Retina (tissue), 1 donor: ENCODE data around the gene TFPI.
"Not testable (repeated sequence)": the region's sequence is repeated elsewhere in the genome, so short reads cannot be mapped to it uniquely, and the experiment has no call there.

Source experiments
- DNase-seq: peaks from one replicate; pipeline ENCODE4 v3.0.0-alpha.2; 2016

The TFPI gene

GRCh38 chr2:187552828-187553681, 1.2 kb downstream of the TFPI start:
- no peak for DNase-seq

DNA sequence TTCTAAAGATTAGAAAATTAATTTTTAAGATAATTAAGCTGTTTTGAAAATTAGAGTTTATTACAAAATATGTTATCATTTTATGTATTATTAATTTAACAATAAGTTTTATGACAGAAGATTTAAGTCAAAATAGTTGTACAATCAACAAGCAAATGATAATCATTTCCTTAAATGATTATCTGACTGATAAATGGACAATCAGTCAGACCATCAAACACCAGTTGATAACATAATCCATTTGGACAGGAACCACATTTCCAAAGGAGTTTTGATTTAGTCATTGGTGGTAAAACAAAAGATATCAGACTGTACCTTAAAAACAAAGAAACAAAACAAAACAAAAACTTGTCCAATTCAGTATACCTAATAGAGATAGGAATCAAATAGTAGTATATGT, 1.9 kb downstream of the TFPI start:
- no peak for DNase-seq

DNA sequence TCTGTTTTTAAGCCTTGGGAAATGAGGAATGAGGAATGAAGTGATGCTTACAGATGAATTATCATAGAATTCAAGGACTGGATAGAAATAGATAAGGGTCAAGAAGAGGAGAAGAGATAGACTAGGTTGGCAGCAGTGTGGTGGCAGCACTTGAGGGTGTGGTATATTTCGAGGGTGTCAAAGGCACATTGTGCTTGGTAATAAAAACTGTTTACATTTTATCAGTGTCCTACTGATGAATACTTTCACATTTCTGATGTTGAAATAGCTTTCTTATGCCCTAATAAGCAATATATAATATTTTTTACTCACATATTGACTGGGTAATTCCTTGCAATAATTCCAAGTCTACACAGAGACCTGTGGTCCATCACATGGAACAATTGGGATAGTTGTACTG, 3.4 kb downstream of the TFPI start:
- no peak for DNase-seq

DNA sequence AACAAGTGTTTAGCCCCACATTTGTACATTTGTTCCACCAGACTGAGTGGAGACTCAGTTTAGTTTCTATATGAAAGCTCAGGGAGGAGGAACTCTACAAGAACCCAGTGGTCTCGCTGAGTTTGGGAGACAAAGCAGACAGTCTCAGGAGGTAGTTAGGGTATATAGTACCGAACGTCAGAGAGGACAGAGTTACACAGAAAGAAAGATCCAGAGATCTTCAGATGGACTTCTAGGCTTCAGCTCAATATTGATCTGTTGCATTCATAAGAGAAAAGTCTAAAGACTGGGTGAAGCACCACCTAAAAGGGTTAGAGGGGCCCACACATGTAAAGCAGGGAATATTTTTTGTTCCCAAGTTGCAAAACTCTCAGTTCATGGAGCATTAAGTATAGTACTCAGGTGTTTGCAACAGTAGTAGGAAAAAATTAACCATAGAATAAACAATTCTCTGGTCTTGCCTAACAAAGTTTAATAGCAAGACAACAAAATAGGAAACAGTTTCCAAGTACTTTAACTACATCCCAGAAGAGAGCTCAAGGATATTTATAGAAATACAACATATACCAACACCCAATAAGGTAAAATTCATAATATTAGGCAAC, 4.2 kb downstream of the TFPI start:
- no peak for DNase-seq

- DNase-seq, result no peak
These were observed 5.0 kb downstream of the TFPI start for GRCh38 chr2:187549193-187549592.

- no peak for DNase-seq
These were observed 5.6 kb downstream of the TFPI start for GRCh38 chr2:187548656-187549055.

- DNase-seq, result no peak
These were observed 6.8 kb downstream of the TFPI start for GRCh38 chr2:187547353-187547979.

DNA sequence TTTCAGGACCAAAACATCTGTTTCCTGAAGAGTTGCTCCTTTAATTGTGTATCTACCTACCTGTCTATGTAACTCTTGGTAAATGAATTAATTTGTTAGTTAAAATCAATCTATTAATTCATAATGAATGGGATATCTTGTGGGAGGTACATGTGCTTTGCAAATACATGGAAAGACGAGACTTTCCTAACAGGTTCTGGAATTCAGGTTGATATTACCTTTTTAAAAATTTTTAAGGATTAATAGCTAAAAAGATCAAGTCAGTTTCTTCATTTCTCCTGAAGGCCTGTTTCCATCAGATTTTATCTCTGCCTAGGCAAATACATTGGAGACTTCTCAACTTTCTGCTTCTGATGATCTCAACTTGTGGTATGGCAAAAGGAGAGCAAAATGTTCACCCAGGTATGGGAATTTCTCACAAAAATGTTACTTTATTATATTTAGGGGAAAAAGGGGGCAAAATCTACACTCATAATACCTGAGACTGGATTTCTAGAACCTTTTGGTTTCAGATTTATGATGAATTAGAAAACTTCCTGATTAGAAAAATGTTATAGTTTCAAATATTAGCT, 7.4 kb downstream of the TFPI start:
- DNase-seq, result no peak

GRCh38 chr2:187545238-187545751, 8.9 kb downstream of the TFPI start:
- no peak for DNase-seq

DNA sequence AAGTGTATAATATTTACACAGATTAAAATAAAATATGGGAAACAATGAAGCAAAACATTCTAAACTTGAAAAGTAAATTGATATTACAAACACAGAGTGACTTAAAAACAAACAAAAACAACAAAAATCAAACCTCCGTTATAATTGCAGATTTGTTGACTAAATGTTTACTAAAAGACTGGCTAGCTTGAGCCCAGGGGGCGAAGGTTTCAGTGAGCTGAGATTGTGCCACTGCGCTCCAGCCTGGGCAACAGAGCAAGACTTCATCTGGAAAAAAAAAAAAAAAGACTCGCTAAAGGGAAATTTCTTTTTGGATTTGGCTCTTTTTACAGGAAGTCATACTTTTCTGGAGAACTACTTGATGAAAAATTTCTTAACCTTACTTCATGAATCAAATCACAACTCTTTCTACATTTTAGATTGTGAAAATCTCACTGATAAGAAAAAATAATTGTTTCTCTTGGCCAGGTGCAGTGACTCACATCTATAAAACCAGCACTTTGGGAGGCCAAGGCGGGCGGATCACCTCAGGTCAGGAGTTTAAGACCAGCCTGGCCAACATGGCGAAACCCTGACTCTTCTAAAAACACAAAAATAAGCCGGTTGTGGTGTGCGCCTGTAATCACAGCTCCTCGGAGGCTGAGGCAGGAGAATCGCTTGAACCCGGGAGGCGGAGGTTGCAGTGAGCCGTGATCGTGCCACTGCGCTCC, 9.7 kb downstream of the TFPI start:
- DNase-seq, result no peak

GRCh38 chr2:187543488-187543887, 10.7 kb downstream of the TFPI start:
- DNase-seq, result no peak

DNA sequence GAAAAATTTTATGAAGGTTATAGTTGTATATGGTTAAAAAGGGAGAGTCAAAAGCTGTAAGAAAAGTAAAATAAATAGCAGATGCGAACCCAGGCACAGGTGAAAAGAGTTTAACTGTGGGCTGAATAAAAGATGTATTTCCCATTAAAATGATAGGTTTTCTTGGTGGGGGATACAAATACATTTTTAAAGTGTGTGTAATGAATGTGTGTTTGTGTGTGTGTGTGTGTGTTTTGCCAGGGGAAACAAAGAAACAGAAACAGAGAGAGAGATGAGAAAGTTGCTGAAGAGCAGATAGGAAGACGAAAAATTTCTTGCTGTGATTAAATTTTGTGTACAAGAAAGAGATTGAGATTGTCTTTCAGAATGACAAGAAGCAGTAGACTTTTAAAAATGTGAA, 12.1 kb downstream of the TFPI start:
- no peak for DNase-seq

- no peak for DNase-seq
These were observed 12.8 kb downstream of the TFPI start for GRCh38 chr2:187541086-187542085.

- not testable (repeated sequence) for DNase-seq
These were observed 16.0 kb downstream of the TFPI start for GRCh38 chr2:187538222-187538621.

GRCh38 chr2:187535381-187535780, 18.9 kb downstream of the TFPI start:
- DNase-seq, result not testable (repeated sequence)

DNA sequence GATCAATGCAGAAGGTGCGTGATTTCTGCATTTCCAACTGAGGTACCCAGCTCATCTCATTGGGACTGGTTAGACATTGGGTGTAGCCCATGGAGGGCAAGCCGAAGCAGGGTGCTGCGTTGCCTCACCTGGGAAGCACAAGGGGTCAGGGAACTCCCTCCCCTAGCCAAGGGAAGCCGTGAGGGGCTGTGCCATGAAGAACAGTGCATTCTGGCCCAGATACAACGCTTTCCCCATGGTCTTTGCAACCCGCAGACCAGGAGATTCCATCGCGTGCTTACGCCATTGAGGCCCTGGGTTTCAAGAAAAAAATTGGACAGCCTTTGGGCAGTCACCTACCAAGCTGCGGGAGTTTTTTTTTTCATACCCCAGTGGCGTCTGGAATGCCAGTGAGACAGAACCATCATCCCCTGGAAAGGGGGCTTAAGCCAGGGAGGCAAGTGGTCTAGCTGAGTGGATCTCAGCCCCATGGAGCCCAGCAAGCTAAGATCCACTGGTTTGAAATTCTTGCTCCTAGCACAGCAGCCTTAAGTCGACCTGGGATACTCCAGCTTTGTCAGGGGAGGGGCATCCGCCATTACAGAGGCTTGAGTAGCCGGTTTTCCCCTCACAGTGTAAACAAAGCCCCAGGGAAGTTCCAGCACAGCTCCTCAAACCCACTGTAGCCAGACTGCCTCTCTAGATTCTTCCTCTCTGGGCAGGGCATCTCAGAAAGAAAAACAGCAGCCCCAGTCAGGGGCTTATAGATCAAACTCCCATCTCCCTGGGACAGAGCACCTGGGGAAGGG, 21.7 kb downstream of the TFPI start:
- DNase-seq, result no peak

DNA sequence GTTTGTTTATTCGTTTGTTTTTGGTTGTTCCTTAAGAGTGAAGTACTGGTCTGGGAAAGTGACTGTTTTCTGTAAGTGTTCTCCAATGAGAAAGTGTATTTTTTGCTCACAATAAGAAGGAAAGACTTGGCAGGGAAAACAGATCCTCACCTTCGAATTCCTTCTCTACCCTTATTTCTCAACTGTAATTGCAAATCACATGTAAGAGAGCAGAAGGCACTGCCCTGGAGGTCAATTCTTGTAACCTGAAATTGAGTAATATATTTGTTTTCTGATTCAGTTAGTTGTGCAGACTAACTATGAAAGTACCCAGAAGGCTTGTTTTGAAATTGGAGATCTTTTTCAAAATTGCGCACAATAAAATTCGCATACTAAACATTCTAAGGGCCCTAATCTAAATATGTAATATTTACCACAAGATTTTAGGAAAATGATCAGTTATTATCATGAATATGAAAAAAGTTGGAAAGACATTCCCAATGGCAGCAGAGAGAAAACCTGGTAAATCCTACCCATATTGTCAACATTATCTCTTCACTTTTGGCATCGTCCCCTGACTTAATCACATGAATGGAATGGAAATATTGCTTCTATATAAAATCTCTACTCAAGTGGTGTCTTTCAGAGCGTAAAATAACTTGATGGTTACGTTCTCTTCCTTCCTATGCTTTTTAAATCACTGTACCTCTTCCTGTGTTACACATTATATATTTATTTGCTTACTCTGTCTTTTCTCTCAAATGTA, 24.1 kb downstream of the TFPI start:
- DNase-seq, result no peak

DNA sequence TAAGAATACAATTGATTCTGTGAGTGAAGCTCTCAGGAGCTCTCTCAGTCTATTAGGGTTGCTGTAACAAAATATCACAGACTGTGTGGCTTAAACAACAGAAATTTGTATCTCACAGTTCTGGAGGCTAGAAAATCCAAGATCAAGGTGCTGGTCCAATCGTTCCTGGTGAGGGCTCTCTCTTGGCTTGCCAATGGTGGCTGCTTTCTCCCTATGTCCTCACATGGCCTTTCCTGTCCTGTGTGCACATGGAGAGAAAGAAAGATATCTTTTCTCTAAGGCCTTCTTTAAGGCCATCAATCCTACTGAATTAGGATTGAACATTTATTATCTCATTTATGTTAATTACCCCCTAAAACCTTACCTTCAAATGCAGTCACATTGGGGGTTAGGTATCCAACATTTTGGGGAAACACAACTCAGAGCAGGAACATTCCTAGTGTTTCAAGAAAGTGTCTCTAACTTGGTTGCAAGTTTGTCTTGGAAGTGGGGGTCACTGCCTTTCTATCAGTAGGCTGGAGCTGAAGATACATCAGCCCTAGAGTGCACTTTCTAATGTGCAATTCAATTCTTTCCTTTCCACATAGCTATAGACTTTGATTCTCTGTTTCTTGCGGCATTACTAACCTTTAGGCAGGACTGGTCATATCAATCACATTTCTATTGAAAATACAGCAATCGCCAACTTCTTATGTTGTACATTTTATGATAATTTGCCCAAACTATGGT, 24.8 kb downstream of the TFPI start:
- DNase-seq, result no peak

DNA sequence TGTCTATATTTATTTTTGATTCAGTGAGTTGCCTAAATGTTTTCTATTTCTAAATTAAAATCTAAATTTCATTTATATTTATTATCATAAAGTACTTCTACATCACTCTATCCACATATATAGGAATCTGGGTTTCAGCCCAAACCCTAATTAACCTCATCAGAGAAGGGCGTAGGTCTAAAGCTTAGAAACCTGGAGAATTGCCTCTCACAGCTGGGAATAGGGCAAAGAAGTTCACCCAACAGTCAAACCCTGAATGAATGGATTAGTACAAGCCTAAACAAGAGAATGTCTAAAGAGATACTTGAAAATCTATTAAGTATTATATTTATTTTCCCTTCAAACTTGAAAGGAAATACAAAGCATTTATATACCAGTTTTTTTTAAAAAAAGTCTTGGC, 26.2 kb downstream of the TFPI start:
- DNase-seq, result no peak
